OCI-LY3 (cell line): Measurements from ENCODE around the gene TBX19.

Experiments used
- EZH2phosphoT487 ChIP-seq: fragments of 200-600 bp; shearing (Covaris generic); IDR thresholded peaks from 2 replicates; pipeline ENCODE4 v1.6.1; 2018; ENCODE audit warnings: antibody characterized with exemption, mixed run types, low read depth
- TF ChIP-seq, protein P1 (sequence below): fragments of 200-600, 300-600 bp; sonication (generic); IDR thresholded peaks from 2 replicates; pipeline ENCODE4 v1.5.1; 2014; ENCODE audit warnings: antibody characterized with exemption, low read length, low read depth

DNA sequence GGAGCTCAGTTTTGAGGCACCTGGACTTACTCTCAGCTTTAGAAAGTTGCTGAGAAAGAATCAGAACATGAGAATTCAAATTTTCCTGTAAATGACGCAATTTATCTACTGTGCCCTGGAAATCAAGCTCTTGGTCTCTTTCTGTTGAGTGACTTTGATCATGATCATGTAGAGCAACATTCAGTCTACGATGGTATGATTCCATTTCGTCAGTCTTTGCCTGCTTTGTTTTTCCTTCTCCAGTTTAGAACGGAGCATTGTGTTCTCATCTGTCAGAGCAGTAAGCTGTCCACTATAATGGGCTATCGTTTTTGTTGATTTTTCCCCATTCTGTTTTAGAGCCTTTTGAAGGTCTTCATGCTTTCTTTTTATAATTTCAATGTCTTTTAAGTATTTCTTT, 34.2 kb upstream of the TBX19 start:
- TF ChIP-seq, protein P1, sequence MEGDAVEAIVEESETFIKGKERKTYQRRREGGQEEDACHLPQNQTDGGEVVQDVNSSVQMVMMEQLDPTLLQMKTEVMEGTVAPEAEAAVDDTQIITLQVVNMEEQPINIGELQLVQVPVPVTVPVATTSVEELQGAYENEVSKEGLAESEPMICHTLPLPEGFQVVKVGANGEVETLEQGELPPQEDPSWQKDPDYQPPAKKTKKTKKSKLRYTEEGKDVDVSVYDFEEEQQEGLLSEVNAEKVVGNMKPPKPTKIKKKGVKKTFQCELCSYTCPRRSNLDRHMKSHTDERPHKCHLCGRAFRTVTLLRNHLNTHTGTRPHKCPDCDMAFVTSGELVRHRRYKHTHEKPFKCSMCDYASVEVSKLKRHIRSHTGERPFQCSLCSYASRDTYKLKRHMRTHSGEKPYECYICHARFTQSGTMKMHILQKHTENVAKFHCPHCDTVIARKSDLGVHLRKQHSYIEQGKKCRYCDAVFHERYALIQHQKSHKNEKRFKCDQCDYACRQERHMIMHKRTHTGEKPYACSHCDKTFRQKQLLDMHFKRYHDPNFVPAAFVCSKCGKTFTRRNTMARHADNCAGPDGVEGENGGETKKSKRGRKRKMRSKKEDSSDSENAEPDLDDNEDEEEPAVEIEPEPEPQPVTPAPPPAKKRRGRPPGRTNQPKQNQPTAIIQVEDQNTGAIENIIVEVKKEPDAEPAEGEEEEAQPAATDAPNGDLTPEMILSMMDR: no peak
- TF ChIP-seq EZH2phosphoT487: no peak
